ENCODE data around the gene CHCHD5. TPM values are rescaled to one million over a fixed set of nuclear protein-coding genes. Genes with fewer than 3 reads are reported as not detected.

Gene CHCHD5
- total and polyA plus RNA-seq, 2 of the 4 experiments (the other 2 are of a cell fraction): 4.8 to 40.1 TPM

DNA sequence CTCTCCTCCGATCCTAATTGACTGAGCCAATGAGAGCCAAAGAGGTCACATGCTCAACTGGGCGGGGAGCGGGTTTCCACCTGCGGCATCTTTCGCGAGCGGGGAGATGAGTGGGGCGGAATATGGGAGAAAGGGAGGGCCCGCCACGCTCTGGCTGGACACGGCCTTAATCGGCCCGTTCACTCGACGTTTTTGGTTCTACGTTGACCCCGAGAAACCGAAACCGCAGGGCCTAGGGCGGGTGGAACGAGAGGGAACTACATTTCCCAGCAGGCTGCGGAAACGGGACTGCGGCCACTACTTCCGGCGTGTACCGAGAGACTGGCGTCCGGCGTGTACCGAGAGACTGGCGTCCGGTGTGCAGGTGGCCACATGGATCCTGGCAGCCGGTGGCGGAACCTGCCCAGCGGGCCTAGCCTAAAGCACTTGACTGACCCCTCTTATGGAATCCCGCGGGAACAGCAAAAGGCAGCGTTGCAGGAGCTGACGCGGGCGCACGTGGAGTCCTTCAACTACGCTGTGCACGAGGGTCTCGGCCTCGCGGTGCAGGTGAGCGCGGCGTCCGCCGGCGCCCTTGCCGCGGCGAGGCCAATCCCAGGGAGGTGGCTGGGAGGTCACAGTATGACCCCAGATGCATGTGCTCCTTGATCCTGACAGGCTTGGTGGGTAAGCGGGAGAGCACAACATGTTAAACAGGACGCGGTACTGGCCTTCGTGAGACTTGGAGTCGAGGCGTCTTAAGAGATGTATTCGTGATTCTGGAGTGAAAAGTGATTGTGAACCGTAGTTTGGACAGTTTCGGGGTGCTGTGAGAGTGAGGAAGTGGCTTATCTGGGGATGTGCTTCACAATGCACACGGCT is 42.1 kb upstream of the CHCHD5 start, which contains the start of gene POLR1B (continued):
- TF ChIP-seq CTCF (conservative IDR thresholded peaks at IDR 0.05; ENCODE audit: low read depth, low read length): no peak
- no peak for TF ChIP-seq MAFK (IDR thresholded peaks at IDR 0.05; ENCODE audit: low read depth, low read length)

All from IMR-90 (cell line).